ENCODE data around the gene MYOG. TPM values are rescaled to one million over a fixed set of nuclear protein-coding genes. Genes with fewer than 3 reads are reported as not detected.
A peak's percentile ranks its signal among the peaks of the same experiment; 100 is the strongest.

The MYOG gene
- total and polyA plus RNA-seq, 2 of the 4 experiments (the other 2 are of a cell fraction) = not detected

- no peaks in the 10 kb centered on the region; the same call in 1 of the 2 replicates for H4K20me1 ChIP-seq (ENCODE audit: insufficient read depth, low read length)
- H3K56ac ChIP-seq (ENCODE audit: extremely low read depth, insufficient read depth, low read length) = no peak overlapping the region
- no peak overlapping the region for H3K14ac ChIP-seq (replicated peaks; ENCODE audit: low read depth, low read length)
- H4K5ac ChIP-seq (ENCODE audit: low read depth, low read length) = no peak overlapping the region
- ChIA-PET CTCF (interaction anchor here (0.6 to 1.0 kb wide), 2 partner anchors 104 to 169 kb away, joined by 3 to 7 read pairs; no protein-coding TSS in a partner anchor), POLR2A (ENCODE audit: unreplicated experiment) (no interaction called here)
- H3K9me1 ChIP-seq (ENCODE audit: insufficient read depth, low read length) = peaks cover 6% of the 10 kb centered on the region
- no TSS peak for BruUV-seq (replicated peaks)
- H3K23ac ChIP-seq (ENCODE audit: low read depth, low read length) = no peak overlapping the region
- H3K4ac ChIP-seq (ENCODE audit: low read depth, low read length) = peak overlapping the region; percentile 51; the same call in 1 of the 2 replicates
- TF ChIP-seq POLR2A (IDR thresholded peaks at IDR 0.05; ENCODE audit: low read depth, low read length) (no peak), ELK1 (IDR thresholded peaks at IDR 0.05; ENCODE audit: borderline replicate concordance, low read depth, low read length) (no peak), RAD21 (IDR thresholded peaks at IDR 0.05; ENCODE audit: low read length) (no peak), MXI1 (IDR thresholded peaks at IDR 0.05; ENCODE audit: borderline replicate concordance, low read depth, low read length) (no peak), CTCF (conservative IDR thresholded peaks at IDR 0.05; ENCODE audit: low read depth, low read length) (no peak), NFE2L2 (IDR thresholded peaks at IDR 0.05; ENCODE audit: low read depth, low read length) (no peak), MAZ (IDR thresholded peaks at IDR 0.05; ENCODE audit: borderline replicate concordance, low read depth, low read length) (no peak), MAFK (IDR thresholded peaks at IDR 0.05; ENCODE audit: low read depth, low read length) (no peak), BHLHE40 (IDR thresholded peaks at IDR 0.05; ENCODE audit: low read depth, low read length) (peak; percentile 99), USF2 (IDR thresholded peaks at IDR 0.05; ENCODE audit: low read depth, low read length) (no peak), CHD1 (IDR thresholded peaks at IDR 0.05; ENCODE audit: low read depth, low read length) (no peak), RFX5 (IDR thresholded peaks at IDR 0.05; ENCODE audit: low read depth, low read length) (no peak), CEBPB (IDR thresholded peaks at IDR 0.05; ENCODE audit: low read depth, low read length) (no peak), FOS (IDR thresholded peaks at IDR 0.05; ENCODE audit: low read depth, low read length) (peak; percentile 86), RCOR1 (IDR thresholded peaks at IDR 0.05; ENCODE audit: insufficient replicate concordance, low read length) (no peak)
- ATAC-seq (ENCODE audit: low read depth) (peak; percentile 96), DNase-seq (peak; percentile 87)
- dilution Hi-C loops (cut with HindIII; ENCODE audit: low sequenced_read_pairs, unreplicated experiment) (no loop called here), in situ Hi-C loops (cut with MboI; ENCODE audit: low sequenced_read_pairs) (no loop called here), intact Hi-C loops (cut with micrococcal nuclease) (no loop called here)
- H3K27me3 ChIP-seq (ENCODE audit: control insufficient read depth, insufficient read depth, low read length) = no peaks in the 10 kb centered on the region; the same call in 1 of the 2 replicates
- no peak overlapping the region for H2BK20ac ChIP-seq (ENCODE audit: low read depth, low read length)
- H3K27ac ChIP-seq (ENCODE audit: insufficient read depth, low read length) = no peak overlapping the region; the same call in 1 of the 2 replicates
- H3K4me3 ChIP-seq (ENCODE audit: insufficient read depth, low read depth, low read length) = no peak overlapping the region
- no peak overlapping the region for H4K91ac ChIP-seq (ENCODE audit: insufficient read depth, low read depth, low read length)
- H2BK15ac ChIP-seq (ENCODE audit: low read depth, low read length) = no peak overlapping the region
- peak overlapping the region; percentile 52 for H2AFZ ChIP-seq (replicated peaks; ENCODE audit: low read length, poor library complexity)
- no peak overlapping the region for H3K9ac ChIP-seq (ENCODE audit: low read depth, low read length)
- no peak overlapping the region for H4K8ac ChIP-seq (ENCODE audit: low read depth in 2 of 2, low read length in 2 of 2)
- no peak overlapping the region; the same call in 1 of the 2 replicates for H3K4me2 ChIP-seq (ENCODE audit: low read depth, low read length)
- H3K4me1 ChIP-seq (ENCODE audit: control insufficient read depth, insufficient read depth, low read length) = peaks cover 9% of the 10 kb centered on the region
- 0% methylated on average over 2 of the region's 15 CpGs; no CpG with 5 or more reads in 1 of the 2 experiments for WGBS, 2 experiments (ENCODE audit: extremely low coverage in 2 of 2, insufficient read length in 1 of 2)
- no peak overlapping the region for H2BK120ac ChIP-seq (ENCODE audit: low read depth, low read length)
- no peaks in the 10 kb centered on the region for H3K79me1 ChIP-seq (ENCODE audit: low read depth in 1 of 2, low read length in 2 of 2)
- H3K36me3 ChIP-seq (ENCODE audit: control insufficient read depth, insufficient read depth, low read length) = peaks cover 24% of the 10 kb centered on the region
- no peak overlapping the region for H2BK5ac ChIP-seq (ENCODE audit: low read depth, low read length, poor library complexity, severe bottlenecking)
- H2AK9ac ChIP-seq (replicated peaks; ENCODE audit: low read depth, low read length, poor library complexity) = peak overlapping the region; percentile 7
- no peaks in the 10 kb centered on the region for H3K9me3 ChIP-seq (ENCODE audit: control insufficient read depth, insufficient read depth, low read length)
- H3K18ac ChIP-seq (ENCODE audit: low read depth, low read length) = no peak overlapping the region
- 0 out of 2 replicates have a peak overlapping the region, but pooled peaks have one; percentile 13 for H2AK5ac ChIP-seq (ENCODE audit: low read depth, low read length)
These were observed 38.7 kb downstream of the MYOG start for GRCh38 chr1:203046984-203047630.

Data from IMR-90 (cell line).